Large intestine (tissue), 3 donors: ENCODE results near the gene MOGAT3. TPM values are rescaled to one million over a fixed set of nuclear protein-coding genes. Genes with fewer than 3 reads are reported as not detected.

Experiments used
- DNase-seq, 2 donors: peaks; one replicate each; pipeline versions ENCODE4 v3.0.0 to v3.0.0-alpha.2; 2013
- H3K27ac ChIP-seq: one replicate; pipeline ENCODE4 v1.5.1; 2013; ENCODE audit warnings: low read length
- H3K27me3 ChIP-seq: 2 replicates; pipeline ENCODE4 v1.6.1; 2013; ENCODE audit warnings: low read length; ENCODE audit not compliant: control insufficient read depth, insufficient read depth
- H3K36me3 ChIP-seq: 2 replicates; pipeline ENCODE4 v1.6.1; 2013; ENCODE audit warnings: low read length; ENCODE audit not compliant: control insufficient read depth, insufficient read depth
- H3K4me1 ChIP-seq: one replicate; pipeline ENCODE4 v1.6.1; 2013; ENCODE audit warnings: low read length; ENCODE audit not compliant: control insufficient read depth, insufficient read depth
- H3K4me3 ChIP-seq: one replicate; pipeline ENCODE4 v1.5.1; 2013; ENCODE audit warnings: low read length
- H3K9me3 ChIP-seq: one replicate; pipeline ENCODE4 v1.6.1; 2013; ENCODE audit warnings: mild to moderate bottlenecking, low read depth, low read length, moderate library complexity; ENCODE audit not compliant: control insufficient read depth
- WGBS: methylation state at CpG from one replicate; pipeline ENCODE4 v1.1.5; 2013; ENCODE audit warnings: low lambda C conversion rate; ENCODE audit not compliant: insufficient coverage; 5-methylcytosine and 5-hydroxymethylcytosine counted together
- polyA plus RNA-seq: library from polyadenylated mRNA; unstranded; fragments of 120-200 nt; gene quantifications from one replicate; pipeline ENCODE4 v1.2.1, GENCODE V29; 2013

MOGAT3 gene
- polyA plus RNA-seq, 1 donor = 72.1 TPM

DNA sequence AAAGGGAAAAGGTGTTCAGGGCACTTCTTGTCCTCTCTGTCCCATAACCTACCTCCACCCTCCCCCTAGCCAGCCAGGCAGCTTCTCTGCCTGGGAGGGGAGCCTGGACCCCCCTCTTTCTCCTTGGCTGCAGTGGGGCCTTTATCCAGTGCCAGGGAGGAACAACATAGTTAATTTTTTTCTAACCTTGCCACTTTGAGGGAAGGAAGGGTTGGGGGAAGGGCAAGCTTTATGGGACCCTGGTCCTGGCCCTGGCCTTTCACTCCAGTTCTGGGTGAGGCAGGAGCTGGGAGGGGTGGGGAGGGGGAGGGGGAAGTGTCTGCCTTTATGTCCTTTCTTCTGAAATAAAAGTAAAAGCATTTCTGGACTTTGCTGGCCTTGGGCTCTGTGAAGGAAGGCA is 39.9 kb downstream of the MOGAT3 start:
- H3K27ac ChIP-seq = no peak overlapping the region
- peaks cover 10% of the 10 kb centered on the region for H3K9me3 ChIP-seq
- peaks cover 28% of the 10 kb centered on the region for H3K4me1 ChIP-seq
- H3K36me3 ChIP-seq = peaks cover 33% of the 10 kb centered on the region
- H3K4me3 ChIP-seq = no peak overlapping the region
- H3K27me3 ChIP-seq = peaks cover 35% of the 10 kb centered on the region
- peak in 1 of 2 donors; percentile 2 for DNase-seq

DNA sequence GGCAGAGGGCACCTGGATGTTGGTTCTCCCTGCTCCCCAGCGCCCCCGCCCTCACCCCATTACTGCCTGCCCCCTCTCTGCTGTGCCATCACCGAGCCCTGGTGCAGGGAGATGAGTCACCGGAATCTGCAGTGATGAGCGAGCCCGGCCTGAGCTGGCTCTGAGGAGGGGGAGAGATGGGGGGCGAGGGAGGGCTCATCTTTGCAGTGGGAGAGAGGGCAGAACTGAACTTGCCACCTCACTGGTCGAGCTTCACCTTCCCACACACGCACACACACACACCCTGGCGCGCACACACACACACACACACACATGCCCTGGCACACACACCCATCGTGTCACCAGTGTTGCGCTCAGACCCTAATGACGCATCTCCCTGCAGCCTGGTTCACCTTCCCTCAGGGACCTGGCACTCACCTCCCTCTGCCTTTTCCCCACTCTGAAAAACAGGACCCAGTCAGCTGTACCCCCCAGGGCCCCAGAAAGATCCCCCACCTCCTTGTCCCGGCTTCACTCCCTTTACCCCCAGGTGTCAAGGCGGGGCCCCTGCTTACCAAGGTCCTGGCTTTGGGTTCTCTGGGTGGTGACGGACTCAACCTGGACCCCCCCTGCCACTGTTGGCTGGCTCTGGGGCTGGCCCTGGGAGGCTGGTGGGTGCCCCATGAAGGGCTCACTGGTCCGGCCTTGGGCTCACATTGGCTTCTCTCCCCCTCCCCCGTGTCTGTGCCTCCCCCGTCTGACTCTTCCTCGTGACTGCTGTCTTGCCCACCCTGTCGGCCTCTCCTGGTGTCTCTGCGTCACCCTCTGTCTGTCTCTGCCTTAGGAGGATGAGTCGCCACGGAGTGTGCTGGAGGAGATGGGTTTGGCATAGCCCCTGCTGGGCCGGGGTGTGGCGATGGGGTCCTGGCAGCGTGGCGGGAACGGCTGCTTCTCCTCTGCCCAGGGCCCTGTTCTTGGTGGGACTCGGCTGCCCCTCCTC is 40.9 kb downstream of the MOGAT3 start:
- peaks cover 26% of the 10 kb centered on the region for H3K27me3 ChIP-seq
- no peak for DNase-seq
- peaks cover 33% of the 10 kb centered on the region for H3K36me3 ChIP-seq
- no peak overlapping the region for H3K27ac ChIP-seq
- H3K4me1 ChIP-seq = peaks cover 28% of the 10 kb centered on the region
- peaks cover 6% of the 10 kb centered on the region for H3K9me3 ChIP-seq
- H3K4me3 ChIP-seq = no peak overlapping the region
- no CpG with 5 or more reads among the region's 31 CpGs for WGBS

DNA sequence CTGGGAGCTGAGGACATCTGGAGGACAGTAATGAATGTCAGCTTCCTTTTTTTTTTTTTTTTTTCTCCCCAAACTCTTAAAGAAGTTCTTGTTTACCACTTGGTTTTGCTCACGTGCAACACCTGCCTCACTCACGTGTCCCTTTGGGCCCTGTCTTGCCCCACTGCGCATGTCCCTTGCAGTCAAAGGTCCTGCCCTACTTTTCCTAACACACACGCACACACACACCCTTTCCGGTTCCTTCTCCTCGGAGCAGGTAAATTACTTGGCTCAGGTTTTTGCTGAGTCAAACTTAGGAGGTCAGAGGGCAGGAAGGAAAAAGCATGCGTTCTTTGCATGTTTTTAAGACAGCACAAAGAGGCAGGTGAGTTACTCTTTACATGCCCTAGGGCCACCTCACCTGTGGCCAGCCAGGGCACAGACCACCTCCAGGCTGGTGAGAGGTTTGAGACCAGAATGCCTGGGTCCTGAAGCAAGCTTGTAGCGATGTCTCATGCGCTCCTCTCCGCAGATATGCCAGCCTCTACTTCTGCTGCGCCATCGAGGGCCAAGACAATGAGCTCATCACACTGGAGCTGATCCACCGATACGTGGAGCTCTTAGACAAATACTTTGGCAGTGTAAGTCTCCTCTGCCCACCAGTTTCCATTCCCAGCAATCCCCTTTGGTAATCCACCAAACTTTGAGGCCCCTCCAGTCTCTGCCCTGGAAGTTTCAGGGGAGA is 43.8 kb downstream of the MOGAT3 start:
- Histone ChIP-seq H3K4me1 (peaks cover 12% of the 10 kb centered on the region), H3K9me3 (no peaks in the 10 kb centered on the region), H3K4me3 (no peak overlapping the region), H3K27me3 (peaks cover 3% of the 10 kb centered on the region), H3K27ac (no peak overlapping the region), H3K36me3 (peaks cover 33% of the 10 kb centered on the region)
- peak in 1 of 2 donors; percentile 38 for DNase-seq
- 40% methylated on average over 2 of the region's 14 CpGs for whole genome bisulfite sequencing

DNA sequence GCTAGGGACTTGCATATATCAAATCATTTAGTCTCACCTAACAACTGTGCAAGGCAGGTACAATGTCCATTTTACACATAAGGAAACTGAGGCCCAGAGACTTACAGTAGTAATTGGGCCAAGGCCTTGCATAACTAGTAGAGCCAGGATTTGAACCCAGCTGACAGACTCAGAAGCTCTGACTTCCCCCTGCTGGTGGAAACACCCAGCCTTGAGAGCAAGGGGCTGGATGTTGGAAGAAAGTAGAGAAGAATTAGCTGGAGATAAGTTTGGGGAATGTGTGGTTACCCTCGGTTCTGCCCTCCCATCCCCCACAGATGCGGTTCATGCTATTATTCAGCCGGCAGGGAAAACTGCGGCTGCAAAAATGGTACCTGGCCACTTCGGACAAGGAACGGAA is 44.6 kb downstream of the MOGAT3 start:
- H3K36me3 ChIP-seq = peaks cover 33% of the 10 kb centered on the region
- no peak overlapping the region for H3K4me3 ChIP-seq
- H3K9me3 ChIP-seq = no peaks in the 10 kb centered on the region
- no peak for DNase-seq
- no peaks in the 10 kb centered on the region for H3K27me3 ChIP-seq
- peaks cover 12% of the 10 kb centered on the region for H3K4me1 ChIP-seq
- no peak overlapping the region for H3K27ac ChIP-seq
- WGBS = no CpG with 5 or more reads among the region's 6 CpGs

DNA sequence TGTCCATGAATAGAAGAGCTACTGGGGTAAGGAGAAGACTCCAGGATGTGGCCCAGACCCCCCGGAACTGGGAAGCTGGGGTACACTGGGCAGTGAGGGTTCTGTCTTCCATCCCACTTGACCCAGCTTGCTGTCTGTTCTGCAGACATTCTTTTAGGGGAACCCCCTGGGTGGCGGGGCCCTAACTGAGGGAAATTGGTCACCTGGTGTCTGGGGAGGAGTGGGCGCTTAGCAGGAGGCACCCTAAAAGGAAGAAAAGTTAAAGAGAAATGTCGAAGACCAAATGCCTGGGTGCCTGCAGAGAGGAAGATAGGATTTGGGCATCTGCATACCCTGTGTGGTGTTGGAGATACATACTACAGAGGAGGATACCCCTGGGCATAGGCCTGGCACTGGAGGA is 45.5 kb downstream of the MOGAT3 start:
- H3K27me3 ChIP-seq = no peaks in the 10 kb centered on the region
- no peaks in the 10 kb centered on the region for H3K9me3 ChIP-seq
- peak overlapping the region; percentile 86 for H3K4me3 ChIP-seq
- H3K4me1 ChIP-seq = peaks cover 12% of the 10 kb centered on the region
- H3K27ac ChIP-seq = no peak overlapping the region
- H3K36me3 ChIP-seq = peaks cover 32% of the 10 kb centered on the region
- 57% methylated on average over 2 of the region's 4 CpGs for WGBS
- no peak for DNase-seq

DNA sequence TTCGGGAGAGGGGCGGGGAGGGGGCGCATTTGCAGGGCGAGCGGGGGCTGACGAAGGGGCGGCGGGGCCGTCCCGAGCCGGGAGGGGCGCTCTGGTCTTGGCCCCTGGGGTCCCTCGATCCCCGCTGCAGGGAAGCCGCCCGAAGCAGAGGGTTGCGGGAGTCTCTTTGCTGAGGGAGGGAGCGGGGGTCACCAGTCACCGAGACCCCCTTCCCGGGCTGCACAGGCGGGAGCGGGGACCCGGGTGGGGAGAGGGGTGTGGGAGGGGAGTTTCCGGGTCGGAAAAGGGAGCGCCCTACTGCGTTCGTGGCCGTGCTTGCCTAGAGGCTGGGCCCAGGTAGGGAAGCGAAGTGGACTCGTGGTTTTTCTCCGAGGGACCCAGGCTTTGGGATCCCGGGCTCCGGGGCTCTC is 46.1 kb downstream of the MOGAT3 start:
- no peaks in the 10 kb centered on the region for H3K9me3 ChIP-seq
- no CpG with 5 or more reads among the region's 34 CpGs for WGBS
- no peaks in the 10 kb centered on the region for H3K27me3 ChIP-seq
- H3K4me1 ChIP-seq = peaks cover 12% of the 10 kb centered on the region
- peak overlapping the region; percentile 86 for H3K4me3 ChIP-seq
- no peak for DNase-seq
- H3K27ac ChIP-seq = no peak overlapping the region
- H3K36me3 ChIP-seq = peaks cover 26% of the 10 kb centered on the region

DNA sequence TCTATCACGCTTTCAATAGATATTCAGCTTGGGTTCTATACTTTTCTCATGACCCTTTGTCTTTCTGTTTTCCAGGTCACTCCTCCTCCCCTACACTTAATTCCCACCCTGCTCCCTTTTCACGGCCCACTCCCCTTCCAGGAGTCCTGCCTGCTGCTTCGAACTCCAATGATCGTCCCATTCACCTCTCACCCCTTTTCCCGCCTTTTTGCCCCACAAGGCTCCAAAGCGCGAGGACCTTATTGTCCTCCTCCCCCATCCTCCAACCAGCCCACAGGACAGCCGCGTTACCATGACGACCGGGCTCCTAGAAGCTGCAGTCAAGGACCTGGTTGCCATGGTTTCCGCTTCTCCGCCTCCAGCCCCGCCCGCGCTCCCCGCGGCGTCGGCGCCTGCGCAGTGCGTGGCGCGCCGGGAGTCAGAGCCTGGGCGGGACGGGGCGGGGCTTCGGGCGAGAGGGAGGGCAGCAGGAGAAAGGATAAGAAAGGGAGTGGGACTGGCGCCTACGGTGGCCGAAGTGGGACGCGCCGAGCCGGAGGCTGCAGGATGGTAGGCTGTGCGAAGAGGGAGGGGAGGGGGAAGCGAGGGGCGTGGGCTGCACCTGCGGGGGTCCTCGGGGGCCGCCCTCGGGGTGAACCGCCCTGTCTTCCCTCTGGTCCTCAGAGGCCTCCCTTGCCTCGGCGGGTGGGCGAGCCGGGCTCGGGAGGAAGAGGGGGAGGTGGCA is 46.7 kb downstream of the MOGAT3 start, which contains the start of gene AP1S1:
Gene AP1S1 (plus strand): TSS at position 508 of the 724 bp plus-strand sequence. CDS start 39 bp downstream, at position 547.
- Histone ChIP-seq H3K9me3 (no peaks in the 10 kb centered on the region), H3K4me3 (peak within 1 kb of the TSS; percentile 86), H3K4me1 (peaks cover 12% of the 10 kb centered on the region), H3K27ac (no peak within 1 kb of the TSS), H3K36me3 (peaks cover 21% of the 10 kb centered on the region), H3K27me3 (peaks cover under 1% of the 10 kb centered on the region)
- DNase-seq = peak; percentile 94 to 96
- WGBS = 33% methylated on average over 2 of the region's 51 CpGs

DNA sequence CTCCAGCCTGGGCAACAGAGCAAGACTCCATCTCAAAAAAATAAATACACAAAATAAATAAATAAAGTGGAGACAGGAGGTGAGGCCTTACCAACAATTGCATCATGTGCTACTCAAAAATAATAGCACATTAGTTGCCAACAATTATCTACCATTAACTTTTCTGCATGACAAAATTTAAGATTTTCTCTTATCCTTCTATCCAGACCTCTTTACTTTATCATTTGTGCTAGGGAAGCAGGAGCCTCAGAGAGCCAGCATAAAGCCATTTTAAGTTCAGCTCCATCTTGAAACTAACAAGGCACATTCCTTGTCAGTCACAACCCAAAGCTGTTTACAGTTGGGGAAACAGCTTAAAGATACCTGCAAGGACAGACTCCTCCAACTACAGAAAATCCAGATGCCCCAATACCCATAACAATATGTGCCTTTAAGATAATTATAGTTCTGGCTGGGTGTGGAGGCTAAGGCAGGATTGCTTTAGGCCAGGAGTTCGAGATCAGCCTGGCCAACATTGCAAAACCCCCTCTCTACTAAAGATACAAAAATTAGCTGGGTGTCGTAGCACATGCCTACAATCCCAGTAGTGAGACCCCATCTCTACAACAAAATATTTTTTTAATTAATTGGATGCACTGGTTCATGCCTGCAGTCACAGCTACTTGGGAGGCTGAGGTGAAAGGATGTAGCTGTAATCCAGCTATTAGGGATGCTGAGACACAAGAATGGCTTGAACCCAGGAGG is 48.8 kb downstream of the MOGAT3 start:
- WGBS = no CpG with 5 or more reads among the region's 2 CpGs

More for the DNA sequence above, 48.8 kb downstream of the MOGAT3 start:
- Histone ChIP-seq H3K9me3 (no peaks in the 10 kb centered on the region), H3K4me3 (no peak overlapping the region), H3K27me3 (peaks cover 6% of the 10 kb centered on the region), H3K4me1 (peaks cover 12% of the 10 kb centered on the region), H3K27ac (no peak overlapping the region), H3K36me3 (peaks cover 3% of the 10 kb centered on the region)
- DNase-seq = no peak
